ENCODE measurements around the gene KCNQ1OT1. TPM values are rescaled to one million over a fixed set of nuclear protein-coding genes. Genes with fewer than 3 reads are reported as not detected.

Gene KCNQ1OT1
- total RNA-seq, 2 donors from 2014 or later = 0.52 to 1.1 TPM

GRCh38 chr11:2731130-2732125 lies 31.6 kb upstream of the KCNQ1OT1 start:
- Mint-ChIP-seq H3K27ac (no peak overlapping the region), H3K36me3 (no peaks in the 10 kb centered on the region), H3K27me3 (no peaks in the 10 kb centered on the region), H3K9me3 (no peaks in the 10 kb centered on the region), H3K4me3 (no peak overlapping the region), H3K4me1 (ENCODE audit: low read depth in 2 of 2) (no peaks in the 10 kb centered on the region)
- DNase-seq (ENCODE audit: low spot score) = no peak
- ATAC-seq = no peak

- DNase-seq (ENCODE audit: low spot score) (no peak), ATAC-seq (no peak)
- Mint-ChIP-seq H3K9me3 (no peaks in the 10 kb centered on the region), H3K27me3 (no peaks in the 10 kb centered on the region), H3K36me3 (no peaks in the 10 kb centered on the region), H3K4me3 (no peak overlapping the region), H3K4me1 (ENCODE audit: low read depth in 2 of 2) (no peaks in the 10 kb centered on the region), H3K27ac (no peak overlapping the region)
These were observed 30.7 kb upstream of the KCNQ1OT1 start for GRCh38 chr11:2730272-2731129.

GRCh38 chr11:2729841-2730240 lies 30.0 kb upstream of the KCNQ1OT1 start:
- H3K27ac Mint-ChIP-seq = no peak overlapping the region
- DNase-seq (ENCODE audit: low spot score) = no peak
- H3K9me3 Mint-ChIP-seq = no peaks in the 10 kb centered on the region
- no peaks in the 10 kb centered on the region for H3K4me1 Mint-ChIP-seq (ENCODE audit: low read depth in 2 of 2)
- no peak overlapping the region for H3K4me3 Mint-ChIP-seq
- H3K36me3 Mint-ChIP-seq = no peaks in the 10 kb centered on the region
- H3K27me3 Mint-ChIP-seq = no peaks in the 10 kb centered on the region
- no peak for ATAC-seq

- no peaks in the 10 kb centered on the region for H3K27me3 Mint-ChIP-seq
- H3K27ac Mint-ChIP-seq = no peak overlapping the region
- ATAC-seq (no peak), DNase-seq (ENCODE audit: low spot score) (no peak)
- H3K9me3 Mint-ChIP-seq = no peaks in the 10 kb centered on the region
- no peak overlapping the region for H3K4me3 Mint-ChIP-seq
- H3K36me3 Mint-ChIP-seq = no peaks in the 10 kb centered on the region
- no peaks in the 10 kb centered on the region for H3K4me1 Mint-ChIP-seq (ENCODE audit: low read depth in 2 of 2)
These were observed 29.0 kb upstream of the KCNQ1OT1 start for GRCh38 chr11:2728663-2729332.

- Mint-ChIP-seq H3K4me3 (no peak overlapping the region), H3K4me1 (ENCODE audit: low read depth in 2 of 2) (no peaks in the 10 kb centered on the region), H3K27ac (no peak overlapping the region), H3K36me3 (no peaks in the 10 kb centered on the region), H3K27me3 (no peaks in the 10 kb centered on the region), H3K9me3 (no peaks in the 10 kb centered on the region)
- ATAC-seq (no peak), DNase-seq (ENCODE audit: low spot score) (no peak)
These were observed 28.4 kb upstream of the KCNQ1OT1 start for GRCh38 chr11:2728128-2728662.

- Mint-ChIP-seq H3K27ac (no peak overlapping the region), H3K9me3 (no peaks in the 10 kb centered on the region), H3K4me3 (no peak overlapping the region), H3K27me3 (no peaks in the 10 kb centered on the region), H3K4me1 (ENCODE audit: low read depth in 2 of 2) (no peaks in the 10 kb centered on the region), H3K36me3 (no peaks in the 10 kb centered on the region)
- DNase-seq (ENCODE audit: low spot score) (no peak), ATAC-seq (no peak)
These were observed 27.2 kb upstream of the KCNQ1OT1 start for GRCh38 chr11:2726964-2727363.

GRCh38 chr11:2725368-2726300 lies 25.8 kb upstream of the KCNQ1OT1 start:
- no peak overlapping the region for H3K27ac Mint-ChIP-seq
- DNase-seq (ENCODE audit: low spot score) (no peak), ATAC-seq (no peak)
- no peaks in the 10 kb centered on the region for H3K4me1 Mint-ChIP-seq (ENCODE audit: low read depth in 2 of 2)
- no peaks in the 10 kb centered on the region for H3K27me3 Mint-ChIP-seq
- no peaks in the 10 kb centered on the region for H3K36me3 Mint-ChIP-seq
- H3K9me3 Mint-ChIP-seq = no peaks in the 10 kb centered on the region
- H3K4me3 Mint-ChIP-seq = no peak overlapping the region

GRCh38 chr11:2724653-2725367 lies 25.0 kb upstream of the KCNQ1OT1 start:
- no peaks in the 10 kb centered on the region for H3K9me3 Mint-ChIP-seq

GRCh38 chr11:2724104-2724503 lies 24.3 kb upstream of the KCNQ1OT1 start:
- ATAC-seq (no peak), DNase-seq (ENCODE audit: low spot score) (no peak)
- H3K9me3 Mint-ChIP-seq = no peaks in the 10 kb centered on the region
- no peak overlapping the region for H3K27ac Mint-ChIP-seq
- no peak overlapping the region for H3K4me3 Mint-ChIP-seq
- H3K4me1 Mint-ChIP-seq (ENCODE audit: low read depth in 2 of 2) = no peaks in the 10 kb centered on the region
- H3K36me3 Mint-ChIP-seq = no peaks in the 10 kb centered on the region
- H3K27me3 Mint-ChIP-seq = no peaks in the 10 kb centered on the region

More at GRCh38 chr11:2724653-2725367, 25.0 kb upstream of the KCNQ1OT1 start:
- H3K4me3 Mint-ChIP-seq = no peak overlapping the region
- no peaks in the 10 kb centered on the region for H3K4me1 Mint-ChIP-seq (ENCODE audit: low read depth in 2 of 2)
- DNase-seq (ENCODE audit: low spot score) (no peak), ATAC-seq (no peak)
- no peaks in the 10 kb centered on the region for H3K36me3 Mint-ChIP-seq
- H3K27ac Mint-ChIP-seq = no peak overlapping the region
- H3K27me3 Mint-ChIP-seq = no peaks in the 10 kb centered on the region

- Mint-ChIP-seq H3K27me3 (no peaks in the 10 kb centered on the region), H3K27ac (no peak overlapping the region), H3K4me1 (ENCODE audit: low read depth in 2 of 2) (no peaks in the 10 kb centered on the region), H3K9me3 (no peaks in the 10 kb centered on the region), H3K36me3 (no peaks in the 10 kb centered on the region), H3K4me3 (no peak overlapping the region)
- ATAC-seq = no peak
- no peak for DNase-seq (ENCODE audit: low spot score)
These were observed 23.2 kb upstream of the KCNQ1OT1 start for GRCh38 chr11:2722955-2723354.

GRCh38 chr11:2721210-2721916 lies 21.6 kb upstream of the KCNQ1OT1 start:
- no peak overlapping the region for H3K4me3 Mint-ChIP-seq
- no peak for ATAC-seq
- H3K9me3 Mint-ChIP-seq = no peaks in the 10 kb centered on the region
- DNase-seq (ENCODE audit: low spot score) = no peak
- no peaks in the 10 kb centered on the region for H3K36me3 Mint-ChIP-seq
- no peaks in the 10 kb centered on the region for H3K27me3 Mint-ChIP-seq
- no peaks in the 10 kb centered on the region for H3K4me1 Mint-ChIP-seq (ENCODE audit: low read depth in 2 of 2)
- no peak overlapping the region for H3K27ac Mint-ChIP-seq

Data from natural killer cell treated with Interleukin-12 subunit alpha and Interleukin-12 subunit beta and Interleukin-15 and Interleukin-18, amount 100 ng/mL, for 72 hours (primary cell).